ENCODE data around the gene MED4.

The MED4 gene

GRCh38 chr13:48094781-48095502, at the start of gene MED4:
Gene MED4, minus strand, starts transcription at chr13:48095104. Its CDS starts 26 bp downstream, at chr13:48095078.
- peak; percentile 99 for TF ChIP-seq CTCF (conservative IDR thresholded peaks at IDR 0.05)
- H3K27ac ChIP-seq = peak within 1 kb of the TSS; percentile 79

- no peak for TF ChIP-seq CTCF (conservative IDR thresholded peaks at IDR 0.05)
- no peak overlapping the region for H3K27ac ChIP-seq
Observed at GRCh38 chr13:48144413-48145035, 49.6 kb upstream of the MED4 start.

GRCh38 chr13:48142436-48142835, 47.5 kb upstream of the MED4 start:
- peak overlapping the region; percentile 23; the same call in 1 of the 2 replicates for H3K27ac ChIP-seq
- no peak for TF ChIP-seq CTCF (conservative IDR thresholded peaks at IDR 0.05)

GRCh38 chr13:48138270-48138669, 43.4 kb upstream of the MED4 start:
- TF ChIP-seq CTCF (conservative IDR thresholded peaks at IDR 0.05) = no peak
- peak overlapping the region; percentile 56 for H3K27ac ChIP-seq

GRCh38 chr13:48132961-48133360, 38.1 kb upstream of the MED4 start:
- no peak overlapping the region for H3K27ac ChIP-seq
- no peak for TF ChIP-seq CTCF (conservative IDR thresholded peaks at IDR 0.05)

DNA sequence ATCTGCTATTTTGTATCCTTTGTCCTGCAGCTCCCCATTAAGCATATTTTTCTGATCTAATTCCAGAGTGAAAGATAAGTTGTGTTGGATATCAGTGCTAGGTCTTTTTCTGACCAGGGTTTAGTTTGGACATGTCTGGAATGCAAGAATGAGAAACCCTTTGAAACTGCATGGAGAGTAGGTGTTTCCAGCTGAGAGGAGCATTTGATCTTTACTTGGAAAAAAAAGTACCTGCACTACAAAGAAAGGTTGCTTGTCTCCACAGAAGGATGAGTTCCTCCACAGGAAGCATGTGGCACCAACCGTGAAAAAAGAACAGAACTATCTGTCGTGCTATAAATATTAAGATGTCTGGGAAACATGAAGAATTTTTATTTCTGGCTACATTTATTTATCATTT, 36.6 kb upstream of the MED4 start:
- no peak overlapping the region for H3K27ac ChIP-seq
- no peak for TF ChIP-seq CTCF (conservative IDR thresholded peaks at IDR 0.05)

DNA sequence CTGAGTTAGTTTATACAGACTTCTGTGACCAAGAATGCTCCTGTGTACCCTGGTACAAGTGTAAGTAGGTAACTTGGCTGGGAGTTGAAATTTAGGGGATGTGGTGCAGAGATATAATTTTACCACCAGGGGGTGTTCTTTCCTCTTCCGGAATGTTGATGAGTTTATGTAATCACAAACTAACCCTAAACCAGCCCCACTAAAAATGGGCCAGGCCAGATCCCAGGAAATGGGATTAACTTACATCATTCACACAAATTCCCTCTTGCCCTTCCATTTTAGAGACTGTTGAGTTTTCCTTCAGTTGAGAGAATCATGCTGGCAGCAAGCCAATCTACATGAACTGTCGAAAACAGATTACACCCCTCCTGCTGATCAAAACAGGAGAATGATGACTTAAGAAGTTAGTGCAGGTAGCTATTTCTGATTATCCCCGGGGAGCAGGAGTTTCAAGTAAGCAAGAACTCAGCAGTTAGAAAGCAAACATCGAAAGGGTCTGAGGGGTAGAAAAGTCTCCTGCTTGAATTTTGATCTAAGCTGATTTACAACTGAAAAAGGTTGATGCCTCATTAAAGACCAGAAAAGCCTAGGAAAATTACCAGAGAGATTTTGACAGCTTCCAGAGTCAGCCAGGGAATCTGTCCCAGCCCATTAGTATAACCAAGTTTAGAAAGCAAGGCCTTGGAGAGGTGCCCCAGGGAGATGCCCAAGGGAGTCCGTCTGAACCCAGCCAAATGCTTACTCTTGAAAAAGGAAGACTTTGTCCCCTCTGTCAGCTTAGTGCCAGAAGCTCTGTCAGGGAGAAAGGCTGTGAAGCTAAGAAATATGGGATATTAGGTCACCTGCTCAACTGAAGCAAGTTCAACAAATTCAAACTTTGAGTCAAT, 32.3 kb upstream of the MED4 start:
- no peak overlapping the region for H3K27ac ChIP-seq

More for the DNA sequence above, 32.3 kb upstream of the MED4 start:
- peak; percentile 83 for TF ChIP-seq CTCF (conservative IDR thresholded peaks at IDR 0.05)
